NOMO-1 (cell line): ENCODE results near the gene LDLRAD3.
A peak's percentile ranks its signal among the peaks of the same experiment; 100 is the strongest.
"Not testable (repeated sequence)": the region's sequence is repeated elsewhere in the genome, so short reads cannot be mapped to it uniquely, and the experiment has no call there.

Experiments
- DNase-seq, 2 experiments: peaks; one replicate each; lab custom pipeline; 2025; ENCODE audit not compliant: unreplicated experiment in 2 of 2; lab: John Stamatoyannopoulos, UW

The LDLRAD3 gene

DNA sequence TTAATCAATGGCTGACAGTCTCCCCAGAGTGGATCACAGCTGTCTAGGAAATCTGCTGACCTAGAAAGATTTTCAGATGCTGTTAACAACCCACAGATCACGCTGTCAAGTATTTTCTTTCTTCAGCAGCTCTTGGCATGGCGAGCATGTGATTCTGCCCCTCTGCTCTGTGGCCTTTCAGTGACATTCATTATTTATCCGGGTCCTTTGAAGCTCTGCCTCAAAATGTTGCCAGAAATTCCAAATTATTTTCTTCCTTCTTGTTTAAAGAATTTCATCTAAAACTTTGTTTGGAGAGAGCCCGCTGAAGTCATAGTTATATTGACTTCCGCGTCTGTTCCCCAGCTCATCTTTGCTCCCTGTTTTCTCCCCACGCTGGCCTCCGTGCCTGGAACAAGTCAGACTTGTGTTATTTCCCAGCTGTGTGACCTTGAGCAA lies 211.3 kb downstream of the LDLRAD3 start:
- DNase-seq: no peak

DNA sequence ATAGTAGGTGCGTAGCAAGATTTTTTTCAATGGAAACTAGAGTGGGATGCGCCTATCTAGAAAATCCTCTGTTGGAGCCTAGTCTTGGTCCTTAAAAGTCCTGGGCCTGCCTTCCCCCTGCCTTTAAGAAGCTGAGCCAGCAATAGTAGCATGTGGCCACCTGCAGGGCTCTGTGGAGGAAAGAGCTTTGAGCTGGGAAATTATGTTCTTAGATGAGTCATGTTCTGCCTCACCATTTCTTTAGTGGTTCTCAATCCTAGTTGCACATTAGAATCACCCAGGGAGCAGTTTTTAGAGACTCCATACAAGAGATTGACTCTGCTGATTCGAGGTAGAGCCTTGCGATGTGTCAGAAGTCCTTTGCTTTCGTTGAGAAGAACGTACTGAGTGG lies 211.9 kb downstream of the LDLRAD3 start:
- no peak for DNase-seq

DNA sequence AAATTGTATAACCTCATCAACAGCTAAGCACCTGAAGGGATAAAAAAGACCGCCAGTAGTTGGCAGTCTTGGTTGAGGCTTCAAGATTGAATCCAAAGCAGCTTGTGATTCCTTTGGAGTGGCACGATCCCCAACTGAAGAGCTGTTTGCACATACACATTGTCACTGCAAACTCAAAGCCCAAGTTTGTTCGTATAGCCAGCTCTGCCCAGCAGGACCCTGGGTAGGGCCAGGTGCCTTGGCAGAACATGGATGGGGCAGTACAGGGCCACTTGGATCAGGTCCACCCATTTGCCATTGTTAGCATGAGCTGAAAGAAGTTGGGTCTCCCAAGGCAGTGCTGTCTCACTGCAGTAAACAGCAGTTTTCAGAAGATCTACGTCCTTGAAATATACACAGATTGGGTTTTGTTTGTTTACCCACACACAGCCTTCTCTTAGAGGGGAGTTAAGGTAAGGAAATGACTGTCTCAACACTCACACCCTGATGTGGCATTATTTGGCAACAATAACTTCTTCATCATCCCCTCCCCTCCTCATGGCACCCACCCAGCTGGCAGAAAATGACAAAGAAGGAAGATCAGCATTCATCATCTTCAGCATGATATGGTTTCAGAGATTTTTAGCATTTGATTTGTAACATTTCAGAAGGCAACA lies 212.4 kb downstream of the LDLRAD3 start:
- DNase-seq: no peak

DNA sequence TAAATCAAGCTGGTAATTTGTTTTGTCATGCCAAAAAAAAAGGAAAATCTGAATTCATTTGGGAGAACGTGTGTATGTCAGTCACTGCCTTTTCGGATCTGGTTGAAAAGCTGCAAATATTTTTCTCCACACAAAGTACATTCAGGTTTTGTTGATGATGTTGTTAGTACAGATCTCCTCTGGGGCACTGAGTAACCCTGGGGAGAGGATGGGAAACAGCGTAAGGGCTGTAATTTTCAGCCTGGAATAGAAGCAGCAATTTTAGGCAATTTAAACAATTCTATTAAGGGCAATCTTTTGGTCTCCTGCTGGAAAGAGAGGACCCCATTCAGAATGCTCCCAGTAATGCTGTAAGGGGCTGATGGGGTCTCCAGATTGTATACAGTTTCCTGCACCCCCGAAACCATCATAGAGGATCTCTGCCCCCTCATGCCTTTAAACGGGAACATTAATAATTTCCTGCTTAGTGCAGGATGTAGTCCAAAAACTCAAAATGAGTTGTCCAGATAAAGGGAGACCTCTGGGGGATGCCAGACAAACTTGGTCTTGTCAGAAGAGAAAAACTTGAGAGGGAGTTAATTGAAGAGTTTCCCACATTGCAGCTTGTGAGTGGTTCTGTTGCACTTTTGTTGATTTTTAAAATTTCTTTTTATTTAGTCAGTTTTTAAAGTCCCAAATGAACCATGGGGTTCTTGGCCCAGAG lies 213.1 kb downstream of the LDLRAD3 start:
- no peak for DNase-seq

DNA sequence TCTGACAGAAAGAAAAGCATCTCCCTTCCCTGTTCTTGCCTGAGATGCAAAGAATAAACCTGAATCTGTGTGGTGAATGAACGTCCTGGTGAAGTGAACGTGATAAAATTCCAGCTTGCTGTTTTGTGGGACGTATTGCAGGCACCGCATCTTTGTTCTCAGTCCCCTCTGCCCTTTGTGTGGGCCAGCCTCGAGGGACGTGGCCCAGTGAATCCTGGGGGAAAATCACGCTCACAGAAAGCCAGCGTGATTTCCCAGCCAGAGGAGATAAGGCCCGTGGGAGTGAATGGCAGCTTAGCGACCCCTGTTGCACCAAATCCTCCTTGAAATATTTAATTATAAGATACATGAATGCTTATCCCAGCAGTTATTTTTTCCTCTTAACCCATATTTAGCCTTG lies 216.2 kb downstream of the LDLRAD3 start:
- DNase-seq: no peak

DNA sequence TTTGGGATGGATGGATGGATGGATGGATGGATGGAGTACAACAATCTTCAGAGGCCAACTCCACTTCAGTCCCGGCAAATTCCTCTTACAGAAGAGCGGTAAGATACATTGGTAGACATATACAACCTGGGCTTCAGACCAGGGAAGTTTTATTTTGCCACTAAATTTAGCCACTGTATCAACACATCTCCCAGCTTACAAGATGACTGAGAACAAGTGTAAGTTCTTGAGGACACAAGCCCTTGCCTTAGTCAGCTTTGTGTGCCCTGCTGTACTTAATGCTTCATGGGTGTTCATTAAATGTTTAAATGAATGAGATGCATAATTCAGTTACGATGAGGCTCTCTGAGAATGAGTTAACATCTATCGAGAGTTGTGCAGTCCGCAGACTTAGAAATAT lies 217.7 kb downstream of the LDLRAD3 start:
- no peak for DNase-seq

DNA sequence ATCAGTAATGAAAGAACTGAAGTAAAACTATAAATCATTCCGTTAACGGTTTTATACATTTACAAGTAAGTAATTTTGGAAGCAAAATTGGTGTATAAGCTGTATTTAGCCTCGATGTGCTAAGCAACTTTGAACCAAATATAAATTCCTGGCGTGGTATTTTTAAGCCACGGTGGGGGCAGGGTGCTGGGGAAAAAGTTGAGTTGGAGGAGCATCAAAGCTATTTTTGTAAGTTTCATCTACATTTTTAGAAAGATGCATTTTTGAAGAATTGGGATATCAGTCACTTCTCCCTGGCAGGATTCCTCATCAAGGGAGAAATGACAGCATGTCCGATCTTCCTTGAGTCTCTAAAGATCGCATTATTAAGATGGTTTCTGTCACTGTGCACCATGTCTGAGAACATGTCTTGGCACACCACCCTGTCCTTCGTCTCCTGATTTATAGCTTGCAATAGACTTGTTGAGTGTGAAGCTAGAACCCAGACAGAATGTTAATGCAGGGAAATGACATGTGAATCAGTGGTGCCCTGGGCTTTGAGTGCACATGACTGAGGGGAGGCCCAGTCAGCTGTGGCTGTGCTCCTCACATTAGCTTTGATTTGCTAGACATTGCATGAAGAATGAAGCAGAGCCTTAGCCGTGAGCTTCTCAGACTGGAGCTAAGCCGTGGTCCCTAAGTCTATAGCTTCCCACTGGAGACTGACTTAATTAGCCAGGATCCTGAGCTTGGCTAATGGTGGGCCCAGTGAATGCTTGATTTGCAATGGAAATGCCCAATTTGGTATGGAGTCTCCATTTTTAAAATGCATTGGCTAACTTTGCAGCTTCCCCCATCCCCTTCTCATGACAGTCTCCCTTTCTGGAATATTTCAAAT lies 218.4 kb downstream of the LDLRAD3 start:
- DNase-seq: no peak

DNA sequence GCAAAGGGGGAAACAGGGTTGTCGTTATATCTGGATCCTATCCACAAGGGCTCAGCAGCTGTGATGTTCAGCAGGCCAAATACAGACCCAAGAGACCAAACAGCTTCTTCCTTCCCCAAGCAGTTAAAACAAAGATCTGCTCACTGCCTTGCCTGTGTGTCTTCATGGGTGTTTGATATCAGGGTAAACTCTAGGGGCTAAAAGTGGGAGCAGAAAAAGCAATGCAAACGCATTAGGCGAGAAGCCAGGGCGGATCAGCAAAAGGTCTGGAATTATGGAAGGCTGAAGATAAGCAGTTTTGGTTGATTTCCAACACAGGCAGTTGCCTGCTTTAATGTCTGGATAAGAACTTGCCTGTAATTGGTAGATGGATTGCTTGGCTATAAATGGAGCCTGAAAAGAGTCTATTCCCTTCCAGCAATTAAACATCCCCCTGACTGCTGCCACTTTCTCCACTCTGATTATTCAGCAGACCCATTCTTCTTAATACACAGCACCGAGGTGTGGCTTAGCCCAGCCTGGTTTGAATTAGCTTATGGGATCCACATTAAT lies 219.1 kb downstream of the LDLRAD3 start:
- DNase-seq: no peak

DNA sequence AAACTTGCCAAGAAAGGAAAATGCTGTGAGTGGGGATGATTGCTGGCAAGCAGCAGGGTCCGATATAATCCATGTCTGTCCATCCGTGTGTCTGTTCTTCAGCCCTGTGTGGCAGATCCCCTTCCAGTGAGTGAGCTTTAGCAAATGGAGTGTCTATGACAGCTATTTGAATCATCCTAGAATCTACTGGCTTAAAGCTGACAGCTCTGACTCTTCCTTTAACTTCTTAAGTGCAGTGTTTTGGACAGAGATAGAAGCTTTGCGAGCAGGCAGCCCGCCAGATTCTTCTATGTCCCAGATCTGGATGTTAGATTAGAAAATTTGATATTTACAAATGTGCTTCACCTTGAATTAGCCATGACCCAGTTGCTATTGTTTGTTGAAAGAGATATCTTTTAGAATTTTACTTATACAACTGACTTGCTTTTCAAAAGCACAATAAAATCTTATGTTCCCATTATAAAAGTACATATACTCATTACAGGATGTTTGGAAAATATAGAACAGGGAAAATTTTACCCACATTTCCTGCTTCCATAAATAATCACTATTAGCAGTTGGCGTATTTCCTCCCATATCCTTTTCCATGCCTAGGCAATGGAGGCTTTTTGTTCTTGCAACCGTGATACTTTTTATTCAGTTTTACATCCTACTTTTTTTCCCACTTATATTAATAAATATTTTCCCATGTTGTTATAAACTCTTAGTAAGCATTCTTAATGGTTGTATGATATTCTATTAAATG lies 220.8 kb downstream of the LDLRAD3 start:
- no peak for DNase-seq

DNA sequence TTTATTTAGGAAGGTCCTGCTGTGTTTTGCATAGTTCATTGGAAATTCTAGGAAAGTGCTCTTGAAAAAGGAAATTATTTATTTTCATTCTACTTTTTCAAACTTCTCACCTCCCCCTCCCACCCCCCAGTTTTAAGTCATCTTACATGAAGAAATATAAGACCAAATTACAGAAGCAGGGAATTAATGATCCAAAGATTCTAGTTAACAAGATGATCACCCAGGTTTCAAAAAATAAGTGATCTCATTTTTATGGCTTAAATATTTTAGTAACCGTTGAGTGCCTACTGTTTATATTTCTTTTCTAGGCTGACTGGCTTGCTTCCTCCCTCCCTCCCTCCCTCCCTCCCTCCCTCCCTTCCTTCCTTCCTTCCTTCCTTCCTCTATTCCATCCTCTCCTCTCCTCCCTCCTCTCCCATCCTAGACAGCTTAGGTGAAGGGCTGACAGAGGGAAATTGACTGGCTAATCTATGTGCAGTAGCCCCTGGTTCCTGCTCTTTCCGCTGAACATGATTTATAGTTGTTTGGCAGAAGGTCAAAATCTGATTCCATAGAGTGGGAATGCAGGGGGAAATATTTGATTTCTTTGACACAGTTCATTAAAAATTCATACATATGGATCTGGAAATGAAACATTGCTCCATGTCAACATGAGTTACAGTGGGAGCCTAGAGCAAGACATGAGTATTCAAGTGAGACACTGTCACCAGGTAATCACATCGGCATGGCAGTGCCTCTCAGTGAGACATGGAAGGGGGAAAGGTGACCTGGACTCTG lies 221.9 kb downstream of the LDLRAD3 start:
- no peak for DNase-seq

DNA sequence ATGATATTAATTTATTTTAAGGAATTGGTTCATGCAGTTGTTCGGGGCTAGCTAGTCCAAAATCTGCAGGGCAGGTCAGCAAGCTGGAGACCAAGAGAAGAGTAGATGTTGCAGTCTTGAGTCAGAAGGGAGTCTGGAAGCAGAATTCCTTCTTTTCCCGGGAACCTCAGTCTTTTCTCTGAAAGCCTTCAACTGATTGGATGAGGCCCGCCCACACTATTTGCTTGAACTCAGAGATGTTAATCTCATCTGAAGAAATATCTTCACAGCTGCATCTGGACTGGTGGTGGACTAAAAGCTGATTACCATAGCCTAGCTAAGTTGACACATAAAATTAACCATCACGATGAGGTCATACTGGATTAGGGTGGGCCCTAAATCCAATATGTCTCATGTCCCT lies 223.2 kb downstream of the LDLRAD3 start:
- no peak for DNase-seq

DNA sequence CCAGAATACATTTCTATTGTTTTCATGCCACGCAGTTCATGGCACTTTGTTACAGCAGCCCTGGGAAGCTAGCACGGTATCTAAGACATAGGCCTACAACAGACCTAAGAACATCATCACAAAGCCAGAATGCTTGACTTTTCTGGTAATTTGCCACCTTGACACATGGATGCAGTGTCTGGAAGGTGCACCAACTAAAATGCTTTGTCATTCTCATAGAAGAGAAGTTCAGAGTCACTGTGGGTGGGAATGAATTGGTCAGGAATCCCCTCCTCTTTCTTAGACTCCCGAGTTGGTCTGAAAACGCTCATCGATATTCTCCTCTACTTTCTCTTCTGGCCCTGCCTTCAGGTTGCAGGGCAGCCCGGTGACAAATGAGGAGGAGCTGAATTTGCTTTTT lies 223.9 kb downstream of the LDLRAD3 start:
- DNase-seq: no peak

DNA sequence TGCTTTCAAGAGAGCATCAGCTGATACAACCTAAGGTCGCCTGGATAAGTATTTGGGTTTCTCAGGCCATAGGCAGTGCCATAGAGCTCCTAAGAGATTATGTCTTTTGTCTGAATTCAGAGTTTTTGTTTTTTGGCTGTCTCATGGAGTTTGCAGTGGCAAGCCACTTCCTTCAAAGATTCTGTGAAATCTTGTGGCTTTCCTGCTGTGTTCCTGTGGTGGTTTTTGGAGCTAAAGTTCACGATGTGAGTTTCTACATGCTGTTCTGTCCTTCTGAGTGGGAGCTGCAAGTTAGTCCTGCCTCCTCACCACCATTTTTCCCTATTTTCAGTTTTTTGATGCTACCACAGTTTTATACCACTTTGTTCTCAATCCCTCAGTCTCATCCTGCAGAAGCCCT lies 234.0 kb downstream of the LDLRAD3 start:
- DNase-seq: peak; percentile 7 to 22

DNA sequence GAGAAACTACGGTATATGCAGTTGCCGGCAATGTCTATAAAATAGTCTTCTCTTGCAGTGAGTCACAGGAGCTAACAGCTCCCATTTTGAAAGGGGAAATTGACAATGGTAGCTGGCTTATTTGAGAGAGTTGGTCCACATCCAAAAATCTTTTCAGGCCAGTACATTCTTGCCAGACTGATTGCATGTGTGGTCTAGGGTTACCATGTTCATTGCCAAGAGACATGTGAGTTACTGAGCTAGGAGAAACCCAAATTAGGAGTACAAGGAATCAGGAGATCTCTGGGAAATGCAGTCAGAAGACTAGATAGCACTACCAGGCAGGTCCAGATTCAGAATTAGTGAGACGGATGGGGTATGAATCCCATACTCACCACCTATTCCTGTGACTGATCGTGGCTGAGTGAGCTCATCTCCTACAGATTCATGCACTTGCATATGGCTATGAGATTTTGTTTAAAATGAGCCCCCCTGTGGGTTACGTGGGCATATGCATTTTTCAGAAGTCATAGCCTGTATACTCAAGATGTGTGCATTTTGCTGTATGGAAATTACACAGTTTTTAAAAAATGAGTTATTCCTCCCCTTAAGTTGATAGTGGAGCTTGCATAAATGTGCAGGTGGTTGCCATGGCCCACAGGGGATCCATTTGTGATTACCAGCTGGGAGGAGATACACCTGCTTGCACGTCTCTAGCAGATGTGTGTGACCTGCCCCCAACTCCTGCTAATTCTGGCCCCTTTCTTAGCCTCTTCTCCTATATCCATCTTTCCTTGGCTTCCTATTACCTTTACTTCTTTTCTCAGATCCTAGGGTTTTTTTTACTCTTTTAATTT lies 242.7 kb downstream of the LDLRAD3 start:
- DNase-seq: no peak

DNA sequence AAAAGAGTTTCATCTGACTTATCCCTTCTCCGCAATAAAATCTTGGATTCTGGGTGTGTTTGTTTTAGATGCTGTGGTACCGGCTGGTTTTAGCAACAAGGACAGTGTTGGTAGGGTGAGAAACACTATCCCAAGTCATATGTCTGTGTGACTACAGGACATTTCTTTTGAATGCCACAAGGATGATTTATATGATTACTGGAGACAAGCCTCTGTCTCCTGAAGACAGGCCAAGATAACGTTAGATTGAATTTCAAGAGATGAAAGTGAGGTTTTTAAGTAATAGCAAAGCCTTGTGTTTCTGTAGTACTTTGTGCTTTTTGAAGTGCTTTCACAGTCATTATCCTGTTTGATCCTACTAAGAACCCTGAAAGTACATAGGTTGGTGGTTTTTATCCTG lies 243.8 kb downstream of the LDLRAD3 start:
- no peak for DNase-seq

DNA sequence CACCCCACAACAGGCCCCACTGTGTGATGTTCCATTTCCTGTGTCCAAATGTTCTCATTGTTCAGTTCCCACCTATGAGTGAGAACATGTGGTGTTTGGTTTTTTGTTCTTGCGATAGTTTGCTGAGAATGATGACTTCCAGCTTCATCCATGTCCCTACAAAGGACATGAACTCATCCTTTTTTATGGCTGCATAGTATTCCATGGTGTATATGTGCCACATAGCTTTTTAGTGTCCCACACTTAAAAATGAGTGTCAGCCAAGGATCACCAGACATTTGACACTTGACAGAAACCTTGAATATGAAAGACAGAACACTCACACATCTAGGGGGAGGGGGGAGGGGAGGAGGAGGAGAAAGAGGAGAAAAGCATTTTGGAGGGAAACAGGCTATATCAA lies 245.9 kb downstream of the LDLRAD3 start:
- not testable (repeated sequence) for DNase-seq

DNA sequence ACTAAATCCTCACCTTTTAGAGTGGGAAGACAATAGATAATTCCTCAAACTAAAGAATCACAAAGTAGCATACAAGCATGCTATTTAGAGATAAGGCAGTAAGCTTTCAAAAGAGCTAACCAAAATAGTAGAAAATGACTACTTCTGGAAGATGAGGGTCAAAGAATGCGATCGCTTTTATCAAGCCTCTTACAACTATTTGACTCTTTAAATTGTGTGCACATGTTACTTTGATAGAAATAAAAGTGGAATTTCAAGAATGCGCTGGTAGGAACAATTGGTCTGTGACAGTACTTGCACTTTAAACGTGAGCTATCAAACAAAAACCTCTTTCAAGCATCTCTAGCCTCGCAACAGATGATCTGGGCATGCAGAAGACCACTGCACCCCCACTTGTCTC lies 248.1 kb downstream of the LDLRAD3 start:
- no peak for DNase-seq

DNA sequence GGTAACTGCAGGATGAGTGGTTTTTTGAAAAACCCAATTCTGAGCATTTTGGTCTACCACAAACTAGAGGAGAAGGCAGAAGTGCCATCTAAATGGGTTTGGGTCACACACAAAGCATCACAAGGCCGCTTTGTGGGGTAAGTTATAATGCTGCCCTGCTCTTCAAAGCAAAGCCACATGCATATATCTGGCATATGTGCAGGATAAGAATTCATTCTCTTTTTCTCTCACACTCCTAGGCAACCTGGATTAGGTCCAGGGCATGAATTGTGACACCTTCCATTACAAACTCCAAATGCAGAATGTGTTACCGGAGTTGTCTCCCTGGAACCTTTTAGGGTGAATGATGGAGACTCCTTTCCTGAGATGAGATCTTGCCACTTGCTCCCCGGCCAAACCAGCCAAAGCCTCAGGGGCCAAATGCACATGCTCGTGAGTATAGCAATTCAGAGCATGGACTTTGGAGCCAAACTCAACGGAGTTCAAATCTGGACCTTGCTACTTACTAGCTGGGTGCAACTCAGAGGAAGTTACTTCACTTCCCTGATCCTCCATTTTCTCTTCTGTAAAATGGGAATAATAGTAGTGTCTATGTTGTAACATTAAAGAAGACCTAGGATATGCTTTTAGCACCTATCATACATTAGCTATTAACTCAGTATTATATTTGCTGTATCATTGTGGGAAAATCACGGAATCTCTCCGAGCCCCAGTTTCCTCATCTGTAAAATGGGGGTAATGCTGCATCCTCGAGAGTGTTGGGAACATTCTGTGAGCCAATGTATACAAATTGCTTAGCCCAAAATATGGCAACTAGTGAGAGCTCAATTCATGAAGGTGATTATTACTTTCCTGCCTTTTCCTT lies 248.8 kb downstream of the LDLRAD3 start:
- no peak for DNase-seq
